ENCODE results near the gene RPP25L. TPM values are rescaled to one million over a fixed set of nuclear protein-coding genes. Genes with fewer than 3 reads are reported as not detected.

Gene RPP25L
- total RNA-seq, 1 donor from 2014 or later = 17.4 TPM

- H4K20me1 ChIP-seq (ENCODE audit: low read depth) = peaks cover 8% of the 10 kb centered on the region
- peak overlapping the region; percentile 30 for H3K9ac ChIP-seq
- peaks cover 9% of the 10 kb centered on the region for H3K27me3 Mint-ChIP-seq (ENCODE audit: insufficient read depth, low read depth)
- no peaks in the 10 kb centered on the region for H3K9me3 ChIP-seq (ENCODE audit: low read depth)
- peak overlapping the region; percentile 81 for H3K4me2 ChIP-seq
- H3K4me1 ChIP-seq = peaks cover 35% of the 10 kb centered on the region
- H2AFZ ChIP-seq (replicated peaks) = no peak overlapping the region
- no peak for TF ChIP-seq CTCF (IDR thresholded peaks at IDR 0.05)
- no peak for TF ChIP-seq EZH2phosphoT487 (IDR thresholded peaks at IDR 0.05)
- no peak for TF ChIP-seq EZH2 (IDR thresholded peaks at IDR 0.05)
- H3K79me2 ChIP-seq (ENCODE audit: low read depth) = peaks cover 16% of the 10 kb centered on the region
- peaks cover 66% of the 10 kb centered on the region for H3K4me1 Mint-ChIP-seq
- H3K36me3 ChIP-seq = no peaks in the 10 kb centered on the region
- H3K4me3 Mint-ChIP-seq = peak overlapping the region; percentile 85
- no peaks in the 10 kb centered on the region for H3K9me3 Mint-ChIP-seq
- peaks cover 32% of the 10 kb centered on the region for H3F3A ChIP-seq (ENCODE audit: low read depth)
- DNase-seq (ENCODE audit: low spot score) = no peak
- peaks cover 13% of the 10 kb centered on the region for H3K36me3 Mint-ChIP-seq
- H3K27ac Mint-ChIP-seq = peak overlapping the region; percentile 96
- no peaks in the 10 kb centered on the region for H3K27me3 ChIP-seq
- H3K4me3 ChIP-seq = peak overlapping the region; percentile 50
- no peak overlapping the region for H3K27ac ChIP-seq
Observed at GRCh38 chr9:34651321-34651720, 39.4 kb upstream of the RPP25L start.

DNA sequence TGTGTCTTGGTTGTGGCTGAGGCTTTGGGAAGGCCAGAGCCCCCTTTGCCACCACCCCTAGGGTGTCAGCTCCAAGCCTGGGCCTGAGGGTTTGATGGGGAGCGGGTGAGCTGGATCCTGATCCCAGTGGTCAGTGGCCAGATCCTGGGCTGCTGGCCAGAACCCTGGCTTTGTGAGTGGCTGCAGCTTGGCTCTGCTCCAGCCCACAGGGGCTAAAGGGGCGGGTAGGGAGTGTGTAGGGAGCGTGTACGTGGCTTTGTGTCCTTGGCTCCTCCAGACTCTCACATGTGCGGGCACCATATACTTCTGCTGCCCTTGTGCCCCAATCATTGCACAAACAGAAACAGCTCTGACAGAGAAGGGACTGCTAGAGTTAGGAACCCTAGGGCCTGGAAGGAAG, 38.9 kb upstream of the RPP25L start:
- H3K27ac Mint-ChIP-seq = peak overlapping the region; percentile 96
- no peak overlapping the region for H3K9ac ChIP-seq
- H3K27me3 Mint-ChIP-seq (ENCODE audit: insufficient read depth, low read depth) = peaks cover 9% of the 10 kb centered on the region
- no peaks in the 10 kb centered on the region for H3K9me3 ChIP-seq (ENCODE audit: low read depth)
- TF ChIP-seq CTCF (IDR thresholded peaks at IDR 0.05) (no peak), EZH2 (IDR thresholded peaks at IDR 0.05) (no peak), EZH2phosphoT487 (IDR thresholded peaks at IDR 0.05) (no peak)
- H3K27me3 ChIP-seq = no peaks in the 10 kb centered on the region
- H3K4me2 ChIP-seq = peak overlapping the region; percentile 81
- peak overlapping the region; percentile 85 for H3K4me3 Mint-ChIP-seq
- no peaks in the 10 kb centered on the region for H3K36me3 ChIP-seq
- peaks cover 37% of the 10 kb centered on the region for H3K4me1 ChIP-seq
- peaks cover 13% of the 10 kb centered on the region for H3K36me3 Mint-ChIP-seq
- H3K27ac ChIP-seq = no peak overlapping the region
- H3K4me1 Mint-ChIP-seq = peaks cover 71% of the 10 kb centered on the region
- DNase-seq (ENCODE audit: low spot score) = no peak
- H2AFZ ChIP-seq (replicated peaks) = no peak overlapping the region
- H3K4me3 ChIP-seq = no peak overlapping the region
- peaks cover 16% of the 10 kb centered on the region for H3K79me2 ChIP-seq (ENCODE audit: low read depth)
- H3F3A ChIP-seq (ENCODE audit: low read depth) = peaks cover 35% of the 10 kb centered on the region
- no peaks in the 10 kb centered on the region for H3K9me3 Mint-ChIP-seq
- H4K20me1 ChIP-seq (ENCODE audit: low read depth) = peaks cover 8% of the 10 kb centered on the region

DNA sequence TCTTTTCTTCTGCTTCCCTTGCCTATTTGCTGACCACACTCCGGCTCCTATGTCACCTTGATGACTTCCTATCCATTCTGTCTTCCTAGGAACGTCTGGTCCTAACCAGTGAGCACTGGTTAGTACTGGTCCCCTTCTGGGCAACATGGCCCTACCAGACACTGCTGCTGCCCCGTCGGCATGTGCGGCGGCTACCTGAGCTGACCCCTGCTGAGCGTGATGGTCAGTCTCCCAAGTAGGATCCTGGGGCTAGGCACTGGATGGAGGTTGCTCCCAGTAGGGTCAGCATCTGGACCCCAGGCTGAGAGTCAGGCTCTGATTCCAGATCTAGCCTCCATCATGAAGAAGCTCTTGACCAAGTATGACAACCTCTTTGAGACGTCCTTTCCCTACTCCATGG, 36.8 kb upstream of the RPP25L start:
- Histone ChIP-seq H3K4me2 (no peak overlapping the region), H3F3A (ENCODE audit: low read depth) (peaks cover 35% of the 10 kb centered on the region), H3K27me3 (no peaks in the 10 kb centered on the region), H3K9ac (no peak overlapping the region), H2AFZ (replicated peaks) (no peak overlapping the region), H4K20me1 (ENCODE audit: low read depth) (peaks cover 8% of the 10 kb centered on the region), H3K79me2 (ENCODE audit: low read depth) (peaks cover 16% of the 10 kb centered on the region), H3K27ac (no peak overlapping the region), H3K4me1 (peaks cover 32% of the 10 kb centered on the region), H3K36me3 (no peaks in the 10 kb centered on the region), H3K9me3 (ENCODE audit: low read depth) (no peaks in the 10 kb centered on the region), H3K4me3 (no peak overlapping the region)
- no peak for DNase-seq (ENCODE audit: low spot score)
- peaks cover 58% of the 10 kb centered on the region for H3K4me1 Mint-ChIP-seq
- H3K36me3 Mint-ChIP-seq = peaks cover 13% of the 10 kb centered on the region
- peak overlapping the region; percentile 93 for H3K4me3 Mint-ChIP-seq
- TF ChIP-seq EZH2 (IDR thresholded peaks at IDR 0.05) (no peak), CTCF (IDR thresholded peaks at IDR 0.05) (no peak), EZH2phosphoT487 (IDR thresholded peaks at IDR 0.05) (no peak)
- peaks cover 9% of the 10 kb centered on the region for H3K27me3 Mint-ChIP-seq (ENCODE audit: insufficient read depth, low read depth)
- no peak overlapping the region for H3K27ac Mint-ChIP-seq
- H3K9me3 Mint-ChIP-seq = no peaks in the 10 kb centered on the region
